HEK293 (cell line): ENCODE data around the gene IMMP2L.

Experiments
- SALL2 ChIP-seq: fragments of 450-650 bp; formaldehyde crosslinking; IDR thresholded peaks from 2 replicates; pipeline ENCODE4 v1.5.0; 2017; ENCODE audit warnings: missing biosample characterization, mild to moderate bottlenecking, missing genetic modification characterization, borderline replicate concordance
- YY2 ChIP-seq: fragments of 450-650 bp; formaldehyde crosslinking; IDR thresholded peaks from 2 replicates; pipeline ENCODE4 v1.5.1; 2016; ENCODE audit warnings: missing biosample characterization, missing genetic modification characterization
- ZNF558 ChIP-seq: fragments of 450-650 bp; formaldehyde crosslinking; IDR thresholded peaks from 2 replicates; pipeline ENCODE4 v1.5.1; 2016; ENCODE audit warnings: missing biosample characterization, missing genetic modification characterization

DNA sequence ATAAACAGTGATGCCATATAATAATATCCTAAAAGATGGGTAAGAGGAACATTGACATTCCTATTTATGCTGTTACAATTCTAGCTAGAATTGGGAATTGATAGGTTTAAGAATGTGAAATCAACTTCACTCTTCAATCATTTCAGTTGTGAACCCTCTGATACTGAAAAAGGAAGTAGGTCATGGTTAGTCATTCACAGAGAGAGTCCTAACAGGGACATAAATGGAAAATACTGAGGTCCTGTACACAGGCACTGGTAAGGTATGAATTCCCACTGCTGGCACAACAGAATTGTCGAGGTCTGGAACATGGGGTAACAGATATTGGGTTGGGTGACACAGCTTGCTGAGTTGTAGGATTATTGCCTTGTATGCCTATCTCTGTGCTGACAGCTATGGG is 760.8 kb downstream of the IMMP2L start:
- TF ChIP-seq YY2 (tag by site-specific recombination) = no peak
- no peak for TF ChIP-seq ZNF558 (tag by site-specific recombination)
- TF ChIP-seq SALL2 (tag by site-specific recombination) = no peak
